HG02938 (cell line): ENCODE measurements around the gene LCE1A.

Source experiments
- ATAC-seq: cut with Tn5 transposase; IDR thresholded peaks from one replicate; pipeline ENCODE4 v1.9.1; 2021; ENCODE audit warnings: mild to moderate bottlenecking, moderate library complexity; ENCODE audit not compliant: unreplicated experiment

The LCE1A gene

GRCh38 chr1:152827173-152827572 lies at the start of gene LCE1A:
Gene LCE1A, plus strand, starts transcription at chr1:152827473. Its CDS starts 0 bp downstream, at chr1:152827473.
- ATAC-seq, result no peak

- no peak for ATAC-seq
Observed at GRCh38 chr1:152777510-152778137, 49.6 kb upstream of the LCE1A start.

- ATAC-seq, result no peak
Observed at GRCh38 chr1:152783095-152783494, 44.2 kb upstream of the LCE1A start.

GRCh38 chr1:152786077-152786476 lies 41.2 kb upstream of the LCE1A start, which contains the start of gene LCE1E:
Gene LCE1E, plus strand, starts transcription at chr1:152786257. Its CDS starts 1,043 bp downstream, at chr1:152787300.
- no peak for ATAC-seq

- ATAC-seq, result no peak
Observed at GRCh38 chr1:152795686-152796085, 31.6 kb upstream of the LCE1A start.

- ATAC-seq, result no peak
Observed at GRCh38 chr1:152796421-152796820, 30.9 kb upstream of the LCE1A start, which contains the start of gene LCE1D. Gene LCE1D, plus strand, starts transcription at chr1:152796721. Its CDS starts 1,074 bp downstream, at chr1:152797795.

- no peak for ATAC-seq
Observed at GRCh38 chr1:152801333-152801732, 25.9 kb upstream of the LCE1A start.

GRCh38 chr1:152806576-152806975 lies 20.7 kb upstream of the LCE1A start, which contains the start of gene LCE1C:
Gene LCE1C, minus strand, starts transcription at chr1:152806651. Its CDS starts 1,173 bp downstream, at chr1:152805478.
- ATAC-seq, result no peak

GRCh38 chr1:152811050-152811449 lies 16.2 kb upstream of the LCE1A start:
- no peak for ATAC-seq

GRCh38 chr1:152811671-152812070 lies 15.6 kb upstream of the LCE1A start, which contains the start of gene LCE1B:
Gene LCE1B, plus strand, starts transcription at chr1:152811971. Its CDS starts 476 bp downstream, at chr1:152812447.
- ATAC-seq, result no peak

- no peak for ATAC-seq
Observed at GRCh38 chr1:152817309-152817708, 10.0 kb upstream of the LCE1A start.

- no peak for ATAC-seq
Observed at GRCh38 chr1:152823294-152823693, 4.0 kb upstream of the LCE1A start.

GRCh38 chr1:152824964-152825363 lies 2.3 kb upstream of the LCE1A start:
- ATAC-seq, result no peak

- ATAC-seq, result no peak
Observed at GRCh38 chr1:152836870-152837269, 9.6 kb downstream of the LCE1A start.

GRCh38 chr1:152842556-152842955 lies 15.3 kb downstream of the LCE1A start, which contains the start of gene LCE6A:
Gene LCE6A, plus strand, starts transcription at chr1:152842856. Its CDS starts 665 bp downstream, at chr1:152843521.
- ATAC-seq, result no peak

- ATAC-seq, result no peak
Observed at GRCh38 chr1:152855661-152856060, 28.4 kb downstream of the LCE1A start.

GRCh38 chr1:152858062-152858461 lies 30.8 kb downstream of the LCE1A start:
- ATAC-seq, result no peak

- no peak for ATAC-seq
Observed at GRCh38 chr1:152859696-152860095, 32.4 kb downstream of the LCE1A start, which contains the start of gene LCE7A. Gene LCE7A, plus strand, starts transcription at chr1:152859996. Its CDS starts 702 bp downstream, at chr1:152860698.

- ATAC-seq, result no peak
Observed at GRCh38 chr1:152860129-152860528, 32.9 kb downstream of the LCE1A start.

- no peak for ATAC-seq
Observed at GRCh38 chr1:152861374-152861773, 34.1 kb downstream of the LCE1A start.

GRCh38 chr1:152864443-152864842 lies 37.2 kb downstream of the LCE1A start:
- no peak for ATAC-seq

- no peak for ATAC-seq
Observed at GRCh38 chr1:152866321-152866720, 39.0 kb downstream of the LCE1A start.
